GM19452 (cell line): ENCODE measurements around the gene SLC9A4.

Experiments used
- ATAC-seq: cut with Tn5 transposase; IDR thresholded peaks from one replicate; pipeline ENCODE4 v1.9.1; 2021; ENCODE audit not compliant: unreplicated experiment

The SLC9A4 gene

DNA sequence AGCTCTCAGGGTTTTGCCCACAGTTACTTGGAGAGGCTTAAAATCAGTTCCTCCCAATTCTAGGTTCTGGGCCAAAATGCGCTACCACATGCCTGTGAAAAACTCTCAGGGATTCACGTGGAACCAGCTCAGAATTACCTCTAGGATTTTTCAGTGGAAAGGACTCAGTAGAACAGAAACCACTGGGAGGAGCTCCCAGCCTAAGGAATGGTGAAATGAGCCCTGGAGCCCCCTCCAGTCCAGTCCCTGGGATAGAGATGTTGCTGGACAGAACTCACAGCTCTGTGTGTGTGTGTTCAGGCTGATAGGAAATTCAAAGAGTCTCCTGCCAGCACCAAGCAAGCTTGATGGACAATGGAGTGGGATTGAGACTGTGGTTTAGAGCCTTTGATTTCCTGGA is 21.1 kb upstream of the SLC9A4 start:
- ATAC-seq, result no peak

DNA sequence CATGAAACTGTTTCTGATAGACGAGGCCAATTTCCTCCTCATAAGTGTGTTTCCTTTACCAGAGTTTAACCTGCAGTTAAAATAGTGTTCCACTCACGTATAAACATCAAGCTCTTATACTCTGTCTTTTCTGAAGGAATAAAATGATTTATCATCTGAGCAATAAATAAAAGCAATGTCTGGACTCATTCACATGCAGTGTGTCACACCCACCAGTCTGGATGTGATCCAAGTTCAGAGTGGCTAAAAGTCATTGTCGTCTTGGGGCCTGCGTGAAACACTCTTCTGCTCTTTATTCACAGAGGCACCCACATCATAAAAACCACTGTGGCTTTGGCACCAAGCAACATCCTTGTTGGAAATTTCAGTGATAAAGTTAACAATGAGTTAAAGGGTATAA is 19.5 kb upstream of the SLC9A4 start:
- ATAC-seq, result no peak

DNA sequence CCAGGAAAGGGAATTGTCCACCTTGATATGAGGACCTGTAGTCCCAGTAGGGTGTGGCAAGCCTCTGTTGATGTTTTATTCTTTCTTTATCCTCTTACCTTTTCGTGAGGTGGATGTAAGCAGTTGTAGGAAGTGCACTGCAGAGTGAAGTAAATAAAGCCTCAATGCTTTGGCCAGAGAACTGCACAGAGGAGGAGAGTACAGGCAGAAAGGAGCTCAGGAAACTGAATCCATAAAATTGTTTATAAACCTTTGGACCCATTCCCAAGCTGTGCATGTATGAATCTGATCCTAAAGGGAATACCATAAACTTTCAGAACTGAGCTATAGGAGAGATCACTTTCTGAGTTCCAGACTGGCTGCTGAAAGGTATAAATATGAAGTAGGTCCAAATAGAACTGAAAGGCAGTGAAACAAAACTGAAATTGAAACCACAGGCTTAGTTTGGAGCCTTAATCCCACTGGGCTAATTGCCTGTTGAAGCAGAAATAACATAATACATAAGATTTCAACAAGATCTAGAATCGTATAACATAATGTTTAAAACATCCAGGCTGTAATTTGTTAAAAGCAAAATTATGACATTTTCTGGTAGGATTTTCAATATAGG is 17.9 kb upstream of the SLC9A4 start:
- ATAC-seq, result no peak

DNA sequence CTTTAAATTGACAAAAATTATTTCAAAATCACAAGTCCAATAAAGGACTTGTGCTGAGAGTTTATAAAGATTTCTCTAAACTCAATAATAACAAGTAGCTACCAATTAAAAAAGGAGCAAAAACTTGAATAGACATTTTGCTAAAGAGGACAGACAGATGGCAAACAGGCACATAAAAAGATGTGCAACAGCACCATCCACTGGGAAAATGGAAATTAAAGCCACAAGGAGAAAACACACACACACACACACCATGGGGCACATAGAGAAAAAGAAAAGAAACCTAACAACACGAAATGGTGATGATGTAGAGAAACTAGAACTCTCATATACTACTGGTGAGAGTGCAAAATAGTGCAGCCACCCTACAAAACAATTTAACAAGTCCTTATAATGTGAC is 12.6 kb upstream of the SLC9A4 start:
- no peak for ATAC-seq

DNA sequence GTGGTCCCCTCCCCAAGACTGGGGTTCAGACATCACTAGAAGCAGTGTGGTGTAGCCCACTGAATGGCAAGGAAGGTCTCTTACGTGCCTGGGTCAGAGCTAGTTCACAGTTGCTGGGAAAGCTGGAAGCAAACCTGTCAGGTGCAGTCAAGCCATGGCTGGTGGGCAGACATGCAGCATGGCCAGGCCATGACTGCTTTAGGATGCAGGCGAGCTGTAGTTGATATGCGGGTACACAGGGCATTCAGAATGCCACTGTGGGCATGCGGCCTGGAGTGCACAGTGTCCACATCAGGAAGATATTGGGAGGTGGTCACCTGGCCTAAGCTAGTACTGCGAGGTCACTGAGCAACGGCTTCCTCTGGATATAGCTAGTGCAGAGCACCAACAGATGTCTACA is 11.8 kb upstream of the SLC9A4 start:
- ATAC-seq, result no peak

DNA sequence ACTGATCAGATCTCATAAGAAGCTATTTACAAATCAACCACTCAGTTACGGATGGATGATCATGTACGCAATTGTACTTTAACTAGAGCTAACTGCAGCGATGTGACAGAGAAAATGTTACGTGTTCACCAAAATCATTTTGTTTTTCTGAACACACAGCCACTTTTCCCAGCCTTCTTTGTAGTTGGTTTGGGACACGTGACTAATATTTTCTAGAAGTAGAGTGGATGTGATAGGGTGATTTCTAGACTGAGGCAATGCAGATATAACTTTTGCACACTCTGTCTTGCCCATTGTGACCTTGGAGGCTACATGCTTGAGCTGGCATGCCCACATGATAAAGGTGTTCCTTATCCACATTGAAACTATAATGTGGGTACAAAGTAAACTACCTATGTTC is 9.9 kb upstream of the SLC9A4 start:
- ATAC-seq, result no peak

DNA sequence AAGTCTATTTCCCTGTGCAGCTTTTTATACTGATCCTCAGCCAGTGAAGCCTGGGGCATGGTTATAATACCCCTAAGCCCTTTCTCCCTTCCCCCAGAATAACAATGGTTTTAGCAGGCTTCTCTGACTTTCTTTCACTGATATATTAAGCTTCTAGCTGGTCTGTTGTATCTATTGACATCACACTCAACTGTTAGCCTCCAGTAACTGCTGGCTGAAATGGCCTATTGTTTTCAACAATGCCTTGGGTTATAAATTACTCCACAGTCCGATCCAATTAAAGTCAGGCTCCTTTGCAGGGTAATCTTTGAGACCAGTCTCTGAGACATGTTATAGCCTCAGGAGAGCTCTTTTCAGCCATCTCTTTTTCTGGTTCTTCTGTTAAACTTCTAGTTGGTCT is 2.9 kb upstream of the SLC9A4 start:
- no peak for ATAC-seq

DNA sequence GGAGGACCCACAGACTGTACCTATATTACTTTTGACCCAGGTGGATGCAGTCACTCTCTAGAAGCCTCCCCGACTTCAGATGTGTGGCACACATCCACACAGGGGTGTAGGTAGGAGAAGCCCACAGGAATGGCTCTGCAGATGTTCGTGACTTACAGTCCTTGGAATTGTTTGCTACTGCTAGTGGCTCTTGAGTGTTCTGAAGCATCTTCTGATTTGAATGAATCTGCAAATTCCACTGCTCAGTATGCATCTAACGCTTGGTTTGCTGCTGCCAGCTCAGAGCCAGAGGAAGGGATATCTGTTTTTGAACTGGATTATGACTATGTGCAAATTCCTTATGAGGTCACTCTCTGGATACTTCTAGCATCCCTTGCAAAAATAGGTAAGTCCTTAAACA is 605 bp downstream of the SLC9A4 start:
- ATAC-seq, result no peak

DNA sequence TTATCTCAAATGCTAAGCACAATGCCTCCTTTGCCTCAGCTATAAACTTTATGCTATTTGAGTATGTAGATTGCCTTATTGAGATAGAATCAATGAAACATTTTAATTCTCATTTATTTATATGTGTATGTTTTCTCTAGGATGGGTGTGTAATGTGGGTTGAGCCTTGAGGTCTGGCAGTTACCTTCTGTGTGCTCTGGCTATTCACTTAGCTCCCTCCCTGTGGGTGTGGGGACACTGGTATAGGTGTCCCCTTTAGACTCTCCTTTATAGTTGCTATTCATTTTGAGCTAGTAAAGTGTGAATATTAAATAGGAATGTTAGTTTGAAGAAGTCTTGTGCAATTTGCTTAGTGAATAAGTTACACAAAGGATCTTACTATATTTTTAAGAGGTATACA is 1.8 kb downstream of the SLC9A4 start:
- ATAC-seq, result no peak

DNA sequence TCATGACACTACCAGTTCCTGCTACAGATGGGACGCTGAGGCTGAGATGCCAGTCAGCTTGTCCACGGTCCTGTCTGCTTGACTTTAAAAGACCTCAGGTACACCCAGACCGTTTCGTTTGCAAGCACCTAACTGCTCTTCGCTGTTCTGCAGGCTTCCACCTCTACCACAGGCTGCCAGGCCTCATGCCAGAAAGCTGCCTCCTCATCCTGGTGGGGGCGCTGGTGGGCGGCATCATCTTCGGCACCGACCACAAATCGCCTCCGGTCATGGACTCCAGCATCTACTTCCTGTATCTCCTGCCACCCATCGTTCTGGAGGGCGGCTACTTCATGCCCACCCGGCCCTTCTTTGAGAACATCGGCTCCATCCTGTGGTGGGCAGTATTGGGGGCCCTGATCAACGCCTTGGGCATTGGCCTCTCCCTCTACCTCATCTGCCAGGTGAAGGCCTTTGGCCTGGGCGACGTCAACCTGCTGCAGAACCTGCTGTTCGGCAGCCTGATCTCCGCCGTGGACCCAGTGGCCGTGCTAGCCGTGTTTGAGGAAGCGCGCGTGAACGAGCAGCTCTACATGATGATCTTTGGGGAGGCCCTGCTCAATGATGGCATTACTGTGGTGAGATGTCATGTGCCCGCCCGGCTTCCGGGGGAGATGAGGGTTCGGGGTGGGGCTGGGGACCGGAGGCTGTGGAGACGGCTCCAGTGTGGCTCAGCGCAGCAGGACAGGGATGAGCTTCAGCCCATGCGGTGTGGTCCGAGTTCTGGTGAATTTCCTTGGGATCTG is 5.9 kb downstream of the SLC9A4 start:
- ATAC-seq, result no peak

DNA sequence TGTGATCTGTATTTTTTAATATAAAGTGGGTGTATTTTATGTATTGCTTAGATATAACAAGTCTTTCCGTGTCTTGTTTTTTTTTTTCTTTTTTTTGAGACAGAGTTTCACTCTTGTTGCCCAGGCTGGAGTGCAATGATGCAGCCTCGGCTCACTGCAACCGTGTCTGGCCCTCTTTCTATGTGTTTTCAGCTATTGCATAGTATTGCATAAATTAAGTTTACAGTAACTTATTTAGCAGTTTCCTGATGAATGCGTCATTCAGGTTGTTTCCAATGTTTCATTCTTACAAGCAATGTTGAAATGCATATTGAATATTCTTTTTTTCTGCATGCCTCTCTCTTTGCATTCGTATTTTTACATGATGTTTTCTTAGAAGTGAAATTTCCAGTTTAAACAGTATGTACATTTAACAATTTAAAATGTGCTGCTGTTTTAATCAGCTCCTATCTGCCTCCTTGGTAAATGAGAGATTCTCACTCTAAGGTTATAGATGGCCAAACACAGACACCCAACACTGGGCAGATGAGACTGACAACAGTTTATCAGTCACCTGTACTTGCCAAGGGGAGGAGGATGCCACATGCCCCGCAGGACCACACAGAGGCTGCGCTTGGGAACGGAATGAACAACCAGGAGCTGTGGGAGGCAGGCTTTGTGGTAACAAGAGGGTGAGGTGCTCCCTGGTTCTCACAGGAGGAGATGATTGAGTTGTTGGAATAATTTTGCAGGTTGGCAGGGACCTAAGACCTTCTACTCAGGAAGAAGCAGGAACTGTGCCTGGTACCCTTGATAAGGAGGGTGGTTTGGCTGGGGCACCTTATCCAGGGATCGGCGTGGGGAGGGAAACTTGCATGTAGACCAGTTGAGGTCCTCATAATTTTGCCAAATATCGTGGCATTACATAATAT is 7.5 kb downstream of the SLC9A4 start:
- ATAC-seq, result no peak

DNA sequence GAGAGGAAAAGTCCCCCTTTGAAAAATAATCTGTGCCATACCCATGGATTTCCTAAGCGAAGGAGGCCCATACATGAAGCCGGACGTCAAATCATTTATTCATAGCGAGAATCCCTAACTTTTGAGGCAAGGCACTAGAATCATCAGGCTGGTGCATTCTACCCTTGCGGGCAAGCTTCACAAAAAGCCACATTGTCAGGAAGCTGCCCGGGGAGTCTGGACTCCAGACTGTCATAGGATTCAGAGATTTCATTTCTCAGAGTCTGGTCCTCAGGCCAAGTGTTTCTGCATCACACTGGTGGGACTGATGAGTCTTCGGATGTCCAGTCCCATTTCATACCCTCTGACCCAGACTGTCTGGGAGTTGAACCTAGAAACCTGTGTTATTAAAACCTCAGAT is 8.9 kb downstream of the SLC9A4 start:
- no peak for ATAC-seq

DNA sequence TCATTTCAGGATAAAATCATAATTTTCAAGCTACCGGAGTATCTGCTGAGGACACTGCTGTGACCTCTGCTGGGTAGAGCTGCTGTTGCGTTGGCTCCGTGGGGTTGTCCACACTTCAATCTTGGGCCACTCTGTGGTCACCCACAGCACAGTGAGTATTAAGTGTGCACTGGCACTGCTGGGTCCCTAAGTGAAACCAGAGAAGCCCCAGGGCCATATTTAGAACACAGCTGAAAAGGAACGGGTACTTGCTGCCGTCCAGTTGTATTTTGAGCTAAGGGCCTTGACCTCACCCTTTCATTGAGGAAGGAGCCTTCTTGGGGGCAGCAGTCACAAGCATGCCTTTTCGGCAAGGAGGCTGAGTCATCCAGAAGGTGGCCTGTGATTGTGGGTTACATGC is 10.1 kb downstream of the SLC9A4 start:
- ATAC-seq, result no peak

DNA sequence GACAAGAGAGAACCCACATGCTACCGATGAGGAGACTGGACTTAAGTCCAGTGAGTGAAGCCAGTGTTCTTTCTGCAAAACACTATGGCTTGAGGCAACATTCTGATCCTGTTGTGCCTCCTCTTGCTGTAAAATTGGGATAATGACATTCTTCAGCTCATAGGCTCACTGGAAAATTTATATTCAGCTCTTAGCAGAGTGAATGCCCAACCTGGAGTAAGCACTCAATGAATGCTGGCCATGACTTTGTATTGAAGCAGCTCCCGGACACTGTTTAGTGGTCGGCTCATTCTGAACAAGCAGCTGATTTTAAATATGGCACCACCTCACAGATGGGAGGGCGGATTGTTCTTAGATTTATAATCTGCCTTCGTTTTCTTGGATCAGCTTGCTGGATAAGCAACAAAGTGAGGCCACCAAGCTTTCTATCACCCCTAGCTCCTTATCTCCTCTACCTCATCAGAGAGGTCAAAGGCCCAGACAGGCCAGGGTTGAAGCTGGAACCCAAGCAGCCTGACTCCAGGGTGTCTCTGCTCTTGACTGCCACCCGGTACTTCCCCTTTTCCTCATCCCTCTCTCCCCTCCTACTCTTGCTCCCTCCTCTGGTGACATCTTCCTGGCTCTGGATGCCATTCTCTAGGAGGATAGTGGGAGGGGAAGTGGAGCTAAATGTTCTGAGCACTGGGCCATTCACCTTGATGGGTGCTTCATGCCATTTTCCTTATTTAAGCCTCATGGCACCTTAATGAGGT is 11.5 kb downstream of the SLC9A4 start:
- ATAC-seq, result no peak

DNA sequence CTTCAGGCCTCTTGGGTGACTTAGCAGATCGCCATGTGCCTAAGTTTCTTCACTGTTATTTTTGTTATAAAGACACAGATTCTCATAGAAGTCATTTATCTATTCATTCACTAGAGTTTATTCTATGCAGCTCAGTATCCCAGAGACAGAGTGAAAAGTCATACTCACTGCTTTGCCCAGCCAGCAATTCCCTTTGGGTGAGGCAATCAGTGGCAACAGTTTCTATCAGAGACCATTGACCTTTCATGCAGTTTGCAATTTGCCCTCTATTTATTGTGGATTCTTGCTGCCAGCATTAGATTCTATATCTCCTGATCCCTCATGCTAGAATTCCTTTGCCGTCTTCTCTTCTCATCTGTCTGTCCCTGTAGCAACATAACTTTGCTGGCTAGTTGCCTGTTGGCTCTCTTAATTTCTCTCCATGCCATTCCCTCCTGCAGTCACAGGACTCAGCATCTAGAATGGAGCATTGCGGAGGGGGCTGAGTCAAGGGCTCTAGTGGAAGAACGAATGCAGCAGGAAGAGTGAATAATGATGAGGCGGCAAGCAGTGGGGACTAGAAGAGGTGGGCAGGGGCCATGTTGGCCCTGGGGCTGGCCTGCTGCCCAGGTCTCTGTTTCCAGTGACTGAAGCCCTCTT is 12.2 kb downstream of the SLC9A4 start:
- no peak for ATAC-seq

DNA sequence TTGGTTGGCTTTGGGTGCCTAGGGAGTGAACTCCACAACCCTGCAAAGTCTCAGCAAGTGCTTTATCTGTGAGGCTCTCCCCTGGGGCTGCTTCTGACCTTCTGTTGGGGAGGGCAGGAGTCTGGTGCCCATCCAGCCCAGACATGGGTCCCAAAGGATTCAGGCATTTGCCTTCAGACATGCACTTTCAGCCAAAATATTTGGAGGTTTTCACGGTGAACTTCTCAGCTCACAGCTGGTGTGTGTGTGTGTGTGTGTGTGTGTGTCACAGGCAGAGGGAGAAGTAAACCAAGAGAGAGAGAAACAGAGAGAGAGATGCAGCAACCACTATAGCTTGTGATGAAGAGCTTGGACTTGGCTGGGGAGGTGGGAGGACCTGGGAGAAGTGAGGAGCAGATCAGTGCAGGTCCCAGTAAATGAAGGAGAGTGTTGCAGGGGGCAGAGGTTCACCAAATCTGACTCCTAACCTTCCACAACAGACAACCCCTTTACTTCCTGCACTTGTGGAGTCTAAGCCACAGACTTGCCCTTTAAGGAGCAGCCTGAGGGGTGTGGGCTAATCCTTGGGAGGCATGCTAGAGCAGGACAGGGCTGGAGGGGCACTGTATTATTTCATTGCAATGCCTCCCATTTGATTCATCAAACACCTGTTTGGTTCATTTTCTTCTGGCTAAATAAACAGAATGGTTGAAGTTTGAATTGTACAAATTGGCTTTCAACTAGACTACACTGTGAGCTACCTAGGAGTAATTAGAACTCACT is 14.1 kb downstream of the SLC9A4 start:
- ATAC-seq, result no peak

DNA sequence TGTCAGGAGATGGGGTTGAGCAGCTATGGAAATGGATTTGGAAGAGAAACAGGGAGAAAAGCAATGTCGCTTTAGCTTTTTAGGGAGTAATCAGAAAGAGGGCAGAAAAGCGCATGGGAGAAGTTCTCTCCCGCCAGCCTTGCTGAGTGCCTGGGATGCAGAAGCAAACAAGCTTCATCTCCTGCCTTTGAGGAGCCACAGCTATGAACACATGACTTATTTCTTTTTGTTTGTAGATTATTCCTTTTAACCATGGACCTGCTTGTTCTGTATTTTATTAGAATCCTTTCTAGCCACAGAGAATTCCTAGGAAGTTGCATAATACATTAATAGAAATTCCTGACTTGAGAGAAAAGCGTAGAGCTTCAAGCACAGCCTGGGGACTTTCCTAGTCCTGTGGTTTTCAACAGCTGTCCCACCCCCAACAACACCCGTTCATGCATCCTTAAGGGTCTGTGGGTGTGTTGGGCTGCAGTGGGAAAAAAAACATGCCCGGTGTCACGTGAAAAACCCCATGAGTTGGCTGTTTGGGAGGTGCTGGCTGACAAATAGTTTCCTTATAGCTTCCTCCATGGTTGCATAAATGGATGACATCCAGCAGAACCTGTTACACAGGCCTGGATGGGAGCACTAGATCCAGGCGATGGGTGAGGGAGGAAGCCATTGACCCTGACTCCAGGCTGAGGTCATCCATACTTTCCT is 14.9 kb downstream of the SLC9A4 start:
- ATAC-seq, result no peak

DNA sequence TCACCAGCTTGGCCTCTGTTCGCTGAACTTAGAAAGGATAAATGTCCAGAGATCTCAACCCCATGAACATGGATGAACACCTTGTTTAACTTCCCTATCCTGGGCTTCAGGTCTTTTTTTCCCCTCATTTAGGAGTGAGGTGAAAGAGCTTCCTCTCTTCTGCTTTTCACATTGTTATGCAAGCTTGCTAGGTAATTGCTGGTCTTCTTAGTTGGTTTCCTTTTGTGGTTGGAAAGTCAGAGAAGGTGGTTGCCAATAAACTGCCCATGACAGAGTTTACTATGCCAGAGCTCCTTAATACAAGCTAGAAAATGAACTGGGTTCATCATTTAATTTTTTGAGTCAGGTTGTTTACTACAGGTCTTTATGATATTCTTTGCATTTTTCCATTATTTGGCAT is 16.6 kb downstream of the SLC9A4 start:
- no peak for ATAC-seq

DNA sequence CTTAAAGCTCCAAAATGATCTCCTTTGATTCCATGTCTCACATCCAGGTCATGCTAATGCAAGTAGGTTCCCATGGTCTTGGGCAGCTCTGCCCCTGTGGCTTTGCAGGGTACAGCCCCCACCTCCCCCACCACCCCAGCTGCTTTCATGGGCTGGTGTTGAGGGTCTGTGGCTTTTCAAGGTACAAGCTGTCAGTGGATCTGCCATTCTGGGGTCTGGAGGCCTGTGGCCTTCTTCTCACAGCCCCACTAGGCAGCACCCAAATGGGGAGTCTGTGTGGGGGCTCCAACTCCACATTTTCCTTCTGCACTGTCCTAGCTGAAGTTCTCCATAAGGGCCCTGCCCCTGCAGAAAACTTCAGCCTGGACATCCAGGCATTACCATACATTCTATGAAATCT is 19.0 kb downstream of the SLC9A4 start:
- ATAC-seq, result no peak
